OCI-LY7 (cell line): ENCODE results near the gene HSPB6. TPM values are rescaled to one million over a fixed set of nuclear protein-coding genes. Genes with fewer than 3 reads are reported as not detected.

Experiments
- BruUV-seq: library from RNA; stranded (reverse); fragments of 400-500 nt; replicated peaks from 2 replicates; lab custom pipeline; 2021; lab: Mats Ljungman, UMichigan
- CTCF ChIA-PET: fragments of 300-600 bp; sonication (Branson Sonifier 250); formaldehyde crosslinking; loops from one replicate; lab custom pipeline; 2022; ENCODE audit warnings: antibody characterized with exemption; ENCODE audit not compliant: unreplicated experiment; lab: Charles Lee
- POLR2A ChIA-PET: fragments of 300-600 bp; sonication (Branson Sonifier 250); formaldehyde crosslinking; loops from one replicate; lab custom pipeline; 2022; ENCODE audit warnings: antibody characterized with exemption; lab: Charles Lee
- DNase-seq: peaks from one replicate; pipeline ENCODE4 v3.0.0-alpha.2; 2015; ENCODE audit warnings: low spot score
- H2AFZ ChIP-seq: fragments of 200-600 bp; sonication (generic), shearing (Covaris generic); 2 replicates; pipeline ENCODE4 v1.6.1; 2014; ENCODE audit warnings: mild to moderate bottlenecking, antibody characterized with exemption, low read length, moderate library complexity
- H3K27ac ChIP-seq: fragments of 200-600 bp; sonication (generic); 2 replicates; pipeline ENCODE4 v1.5.1; 2014; ENCODE audit warnings: mixed run types, low read depth, mild to moderate bottlenecking, moderate library complexity, low read length, inconsistent platforms; ENCODE audit not compliant: poor library complexity, severe bottlenecking
- H3K36me3 ChIP-seq: fragments of 200-600 bp; sonication (generic); 2 replicates; pipeline ENCODE4 v1.6.1; 2014; ENCODE audit warnings: mild to moderate bottlenecking, antibody characterized with exemption, low read length, moderate library complexity, mixed read lengths; ENCODE audit not compliant: insufficient read depth
- H3K4me1 ChIP-seq: fragments of 200-600 bp; sonication (generic); 2 replicates; pipeline ENCODE4 v1.5.1; 2014; ENCODE audit warnings: mild to moderate bottlenecking, low read length; ENCODE audit not compliant: insufficient read depth, poor library complexity, severe bottlenecking
- H3K4me2 ChIP-seq: fragments of 200-600 bp; sonication (generic); 2 replicates; pipeline ENCODE4 v1.6.1; 2014; ENCODE audit warnings: mild to moderate bottlenecking, low read length
- H3K4me3 ChIP-seq: fragments of 200-600 bp; sonication (generic); 2 replicates; pipeline ENCODE4 v1.5.1; 2014; ENCODE audit warnings: mild to moderate bottlenecking, low read depth, low read length; ENCODE audit not compliant: poor library complexity, severe bottlenecking
- H3K79me2 ChIP-seq: fragments of 200-600 bp; sonication (generic); 2 replicates; pipeline ENCODE4 v1.6.1; 2016; ENCODE audit warnings: low read depth, mild to moderate bottlenecking, low read length, moderate library complexity, mixed read lengths; ENCODE audit not compliant: insufficient read depth
- H3K9me2 ChIP-seq: fragments of 200-600 bp; sonication (generic); 2 replicates; pipeline ENCODE4 v1.6.1; 2016; ENCODE audit warnings: mild to moderate bottlenecking, low read length, mixed read lengths; ENCODE audit not compliant: insufficient read depth
- H3K9me3 ChIP-seq: fragments of 200-600 bp; sonication (generic); 2 replicates; pipeline ENCODE4 v1.6.1; 2014; ENCODE audit warnings: mild to moderate bottlenecking, mixed run types, low read length, mixed read lengths
- H4K20me1 ChIP-seq: fragments of 200-600 bp; sonication (generic); 2 replicates; pipeline ENCODE4 v1.6.1; 2014; ENCODE audit warnings: mild to moderate bottlenecking, antibody characterized with exemption, low read length, moderate library complexity, mixed read lengths; ENCODE audit not compliant: insufficient read depth
- EZH2phosphoT487 ChIP-seq: fragments of 200-600 bp; sonication (generic); IDR thresholded peaks from 2 replicates; pipeline ENCODE4 v1.6.1; 2018; ENCODE audit warnings: low read depth, borderline replicate concordance, mild to moderate bottlenecking, mixed run types, antibody characterized with exemption, low read length, moderate library complexity, mixed read lengths
- intact Hi-C: fragments of 100-400 bp; cut with micrococcal nuclease; formaldehyde crosslinking; loops from one replicate; pipeline ENCODE4 v1.10.0; 2022; ENCODE audit not compliant: unreplicated experiment
- total RNA-seq, 2 experiments: library from RNA; depleted of rRNA in 1 of 2; stranded (reverse); fragments of >200 nt in 1 of 2; shearing (Covaris generic) in 1 of 2; gene quantifications; 2 replicates each; pipeline ENCODE4 v1.2.3, GENCODE V29; 2014 to 2022
- TF ChIP-seq, protein P1 (sequence below): fragments of 200-600 bp; sonication (generic); conservative IDR thresholded peaks from 2 replicates; pipeline ENCODE4 v1.5.1; 2014; ENCODE audit warnings: mild to moderate bottlenecking, antibody characterized with exemption, low read length, moderate library complexity, mixed read lengths

The HSPB6 gene
- total RNA-seq, 2 experiments from 2014 or later, result 1.7 TPM; not detected in 1

- Histone ChIP-seq H3K4me1 (peaks cover 19% of the 10 kb centered on the region), H3K36me3 (peaks cover 97% of the 10 kb centered on the region), H3K4me3 (no peak overlapping the region), H3K9me3 (no peaks in the 10 kb centered on the region), H3K27ac (no peak overlapping the region), H4K20me1 (no peaks in the 10 kb centered on the region), H2AFZ (no peak overlapping the region), H3K79me2 (no peaks in the 10 kb centered on the region), H3K4me2 (no peak overlapping the region), H3K9me2 (no peaks in the 10 kb centered on the region)
- intact Hi-C loops, result no loop called here
- CTCF ChIA-PET, result no interaction called here
- TF ChIP-seq, protein P1, sequence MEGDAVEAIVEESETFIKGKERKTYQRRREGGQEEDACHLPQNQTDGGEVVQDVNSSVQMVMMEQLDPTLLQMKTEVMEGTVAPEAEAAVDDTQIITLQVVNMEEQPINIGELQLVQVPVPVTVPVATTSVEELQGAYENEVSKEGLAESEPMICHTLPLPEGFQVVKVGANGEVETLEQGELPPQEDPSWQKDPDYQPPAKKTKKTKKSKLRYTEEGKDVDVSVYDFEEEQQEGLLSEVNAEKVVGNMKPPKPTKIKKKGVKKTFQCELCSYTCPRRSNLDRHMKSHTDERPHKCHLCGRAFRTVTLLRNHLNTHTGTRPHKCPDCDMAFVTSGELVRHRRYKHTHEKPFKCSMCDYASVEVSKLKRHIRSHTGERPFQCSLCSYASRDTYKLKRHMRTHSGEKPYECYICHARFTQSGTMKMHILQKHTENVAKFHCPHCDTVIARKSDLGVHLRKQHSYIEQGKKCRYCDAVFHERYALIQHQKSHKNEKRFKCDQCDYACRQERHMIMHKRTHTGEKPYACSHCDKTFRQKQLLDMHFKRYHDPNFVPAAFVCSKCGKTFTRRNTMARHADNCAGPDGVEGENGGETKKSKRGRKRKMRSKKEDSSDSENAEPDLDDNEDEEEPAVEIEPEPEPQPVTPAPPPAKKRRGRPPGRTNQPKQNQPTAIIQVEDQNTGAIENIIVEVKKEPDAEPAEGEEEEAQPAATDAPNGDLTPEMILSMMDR, result no peak
- no peak for TF ChIP-seq EZH2phosphoT487
- POLR2A ChIA-PET, result interaction anchor here (0.7 kb wide), 1 partner anchor 12 kb away, joined by 3 read pairs; no protein-coding TSS in a partner anchor
- BruUV-seq, result no TSS peak
- DNase-seq, result no peak
These were observed 21.9 kb downstream of the HSPB6 start for GRCh38 chr19:35734889-35735288.

- no peak overlapping the region for H3K4me3 ChIP-seq
- no peak overlapping the region for H3K4me2 ChIP-seq
- H3K9me3 ChIP-seq, result no peaks in the 10 kb centered on the region
- H2AFZ ChIP-seq, result no peak overlapping the region
- H3K4me1 ChIP-seq, result peaks cover 14% of the 10 kb centered on the region
- H4K20me1 ChIP-seq, result no peaks in the 10 kb centered on the region
- no peak for TF ChIP-seq EZH2phosphoT487
- TF ChIP-seq, protein P1, result no peak
- H3K27ac ChIP-seq, result no peak overlapping the region
- no peak for DNase-seq
- ChIA-PET CTCF (no interaction called here), POLR2A (interaction anchor here (0.7 kb wide), 1 partner anchor 13 kb away, joined by 3 read pairs; no protein-coding TSS in a partner anchor)
- H3K9me2 ChIP-seq, result no peaks in the 10 kb centered on the region
- intact Hi-C loops, result no loop called here
- H3K36me3 ChIP-seq, result peaks cover 98% of the 10 kb centered on the region
- H3K79me2 ChIP-seq, result no peaks in the 10 kb centered on the region
- BruUV-seq, result no TSS peak
These were observed 22.6 kb downstream of the HSPB6 start for GRCh38 chr19:35734273-35734672.

DNA sequence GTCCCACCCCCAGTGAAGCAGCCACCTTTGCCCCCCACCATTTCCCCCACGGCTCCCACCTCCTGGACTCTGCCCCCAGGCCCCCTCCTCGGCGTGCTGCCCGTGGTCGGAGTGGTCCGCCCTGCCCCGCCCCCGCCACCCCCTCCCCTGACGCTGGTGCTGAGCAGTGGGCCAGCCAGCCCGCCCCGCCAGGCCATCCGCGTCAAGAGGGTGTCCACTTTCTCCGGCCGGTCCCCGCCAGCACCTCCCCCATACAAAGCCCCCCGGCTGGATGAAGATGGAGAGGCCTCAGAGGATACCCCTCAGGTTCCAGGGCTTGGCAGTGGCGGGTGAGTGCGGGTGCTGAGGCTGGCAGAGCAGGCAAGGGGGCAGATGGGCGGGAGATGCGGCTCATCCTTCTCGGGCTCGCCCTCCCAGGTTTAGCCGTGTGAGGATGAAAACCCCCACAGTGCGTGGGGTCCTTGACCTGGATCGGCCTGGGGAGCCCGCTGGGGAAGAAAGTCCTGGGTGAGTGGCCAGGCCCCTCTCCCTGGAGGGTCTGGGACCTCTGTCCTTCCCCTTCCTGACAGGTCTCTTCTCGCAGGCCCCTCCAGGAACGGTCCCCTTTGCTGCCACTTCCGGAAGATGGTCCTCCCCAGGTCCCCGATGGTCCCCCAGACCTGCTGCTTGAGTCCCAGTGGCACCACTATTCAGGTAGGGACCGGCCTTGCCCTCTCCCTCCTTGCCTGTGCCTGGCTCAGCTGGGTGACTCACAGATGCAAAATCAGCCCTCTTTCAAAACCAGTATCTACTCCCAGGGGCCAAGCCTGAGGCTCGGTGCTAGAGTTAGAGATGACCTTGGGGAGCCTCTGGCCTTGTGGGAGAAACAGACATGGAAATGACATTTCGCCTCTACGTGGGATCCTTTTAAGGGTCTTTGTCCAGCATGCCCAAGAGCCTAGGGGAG, 23.4 kb downstream of the HSPB6 start:
- intact Hi-C loops, result no loop called here
- no peak overlapping the region for H2AFZ ChIP-seq
- peaks cover 98% of the 10 kb centered on the region for H3K36me3 ChIP-seq
- H3K9me3 ChIP-seq, result no peaks in the 10 kb centered on the region
- BruUV-seq, result no TSS peak
- H4K20me1 ChIP-seq, result no peaks in the 10 kb centered on the region
- H3K4me3 ChIP-seq, result no peak overlapping the region
- no peaks in the 10 kb centered on the region for H3K79me2 ChIP-seq
- H3K27ac ChIP-seq, result no peak overlapping the region
- peaks cover 14% of the 10 kb centered on the region for H3K4me1 ChIP-seq
- no peak for TF ChIP-seq EZH2phosphoT487
- TF ChIP-seq, protein P1, result no peak
- ChIA-PET POLR2A (no interaction called here), CTCF (no interaction called here)
- DNase-seq, result no peak
- H3K9me2 ChIP-seq, result no peaks in the 10 kb centered on the region
- no peak overlapping the region for H3K4me2 ChIP-seq
